Neural cell (in vitro differentiated cells): Measurements from ENCODE around the gene ERGIC3. TPM values are rescaled to one million over a fixed set of nuclear protein-coding genes. Genes with fewer than 3 reads are reported as not detected.

Source experiments
- H2AFZ ChIP-seq: fragments of 200-600, 300-800 bp; sonication (generic), shearing (Covaris generic); 2 replicates; pipeline ENCODE4 v1.6.0; 2014; ENCODE audit warnings: low read depth, mild to moderate bottlenecking, antibody characterized with exemption, low read length, moderate library complexity
- H3F3A ChIP-seq: fragments of 200-600 bp; shearing (Covaris generic); 2 replicates; pipeline ENCODE4 v1.6.1; 2016; ENCODE audit warnings: mild to moderate bottlenecking, moderate library complexity, mixed read lengths, antibody characterized with exemption, low read length; ENCODE audit not compliant: insufficient read depth, poor library complexity, severe bottlenecking
- H3K27ac ChIP-seq: fragments of 200-600, 300-800 bp; sonication (generic), shearing (Covaris generic); 2 replicates; pipeline ENCODE4 v1.5.1; 2014; ENCODE audit warnings: mild to moderate bottlenecking, low read length, moderate library complexity
- H3K27me3 ChIP-seq: fragments of 300-800, 200-600 bp; sonication (generic), shearing (Covaris generic); 2 replicates; pipeline ENCODE4 v1.6.0; 2014; ENCODE audit warnings: mild to moderate bottlenecking, low read depth, low read length, moderate library complexity; ENCODE audit not compliant: insufficient read depth
- H3K36me3 ChIP-seq: fragments of 300-800, 200-600 bp; sonication (generic), shearing (Covaris generic); 2 replicates; pipeline ENCODE4 v1.5.1; 2014; ENCODE audit warnings: mild to moderate bottlenecking, antibody characterized with exemption, low read length, moderate library complexity; ENCODE audit not compliant: insufficient read depth
- H3K4me2 ChIP-seq: fragments of 300-800, 200-600 bp; sonication (generic), shearing (Covaris generic); 2 replicates; pipeline ENCODE4 v1.6.0; 2014; ENCODE audit warnings: mild to moderate bottlenecking, low read length
- H3K4me3 ChIP-seq: fragments of 300-800, 200-600 bp; sonication (generic), shearing (Covaris generic); 2 replicates; pipeline ENCODE4 v1.5.1; 2014; ENCODE audit warnings: mild to moderate bottlenecking, low read length, moderate library complexity
- H3K79me2 ChIP-seq: fragments of 200-600 bp; shearing (Covaris generic); replicated peaks from 2 replicates; pipeline ENCODE4 v1.6.0; 2014; ENCODE audit warnings: mild to moderate bottlenecking, low read length, moderate library complexity; ENCODE audit not compliant: insufficient read depth
- H3K9ac ChIP-seq: fragments of 300-800, 200-600 bp; sonication (generic), shearing (Covaris generic); 2 replicates; pipeline ENCODE4 v1.6.1; 2016; ENCODE audit warnings: mild to moderate bottlenecking, low read length, mixed read lengths
- H3K9me2 ChIP-seq: fragments of 200-600 bp; shearing (Covaris generic); 2 replicates; pipeline ENCODE4 v1.6.1; 2016; ENCODE audit warnings: mild to moderate bottlenecking, low read length, mixed read lengths; ENCODE audit not compliant: insufficient read depth
- H3K9me3 ChIP-seq: fragments of 200-600, 300-800 bp; sonication (generic), shearing (Covaris generic); 2 replicates; pipeline ENCODE4 v1.6.1; 2016; ENCODE audit warnings: mild to moderate bottlenecking, mixed run types, low read length, moderate library complexity, mixed read lengths
- H4K20me1 ChIP-seq: fragments of 200-600 bp; shearing (Covaris generic); 2 replicates; pipeline ENCODE4 v1.6.1; 2016; ENCODE audit warnings: mild to moderate bottlenecking, mixed run types; ENCODE audit not compliant: insufficient read depth
- EP300 ChIP-seq: fragments of 450-650 bp; conservative IDR thresholded peaks from 2 replicates; pipeline ENCODE4 v1.6.1; 2014; ENCODE audit warnings: antibody characterized with exemption, mild to moderate bottlenecking, moderate library complexity; ENCODE audit not compliant: poor library complexity, severe bottlenecking
- EZH2 ChIP-seq: fragments of 200-600, 300-800 bp; shearing (Covaris generic), sonication (generic); IDR thresholded peaks from 2 replicates; pipeline ENCODE4 v1.6.1; 2014; ENCODE audit warnings: antibody characterized with exemption, low read length, borderline replicate concordance, mild to moderate bottlenecking; ENCODE audit not compliant: insufficient read depth, poor library complexity, severe bottlenecking
- MXI1 ChIP-seq: fragments of 450-650 bp; conservative IDR thresholded peaks from 2 replicates; pipeline ENCODE4 v1.6.1; 2014; ENCODE audit warnings: antibody characterized with exemption, mild to moderate bottlenecking; ENCODE audit not compliant: poor library complexity, severe bottlenecking
- POLR2AphosphoS5 ChIP-seq: IDR thresholded peaks from 2 replicates; pipeline ENCODE4 v1.6.1; 2012
- RAD21 ChIP-seq: fragments of 450-650 bp; conservative IDR thresholded peaks from 2 replicates; pipeline ENCODE4 v1.6.1; 2014; ENCODE audit warnings: antibody characterized with exemption, mild to moderate bottlenecking, moderate library complexity
- SMC3 ChIP-seq: fragments of 450-650 bp; conservative IDR thresholded peaks from 2 replicates; pipeline ENCODE4 v1.6.1; 2014; ENCODE audit warnings: antibody characterized with exemption, mild to moderate bottlenecking, moderate library complexity; ENCODE audit not compliant: poor library complexity
- TAF1 ChIP-seq: IDR thresholded peaks from 2 replicates; pipeline ENCODE4 v1.6.1; 2012; ENCODE audit warnings: low read depth
- polyA plus RNA-seq: library from polyadenylated mRNA; depleted of rRNA; stranded (reverse); fragments of >200 nt; gene quantifications from 2 replicates; pipeline ENCODE4 v1.2.3, GENCODE V29; 2014
- TF ChIP-seq, protein P1 (sequence below): IDR thresholded peaks from 2 replicates; pipeline ENCODE4 v1.6.1; 2012; ENCODE audit warnings: borderline replicate concordance
- TF ChIP-seq, protein P2 (sequence below): fragments of 450-650 bp; IDR thresholded peaks from 2 replicates; pipeline ENCODE4 v1.5.1; 2014; ENCODE audit warnings: antibody characterized with exemption, mild to moderate bottlenecking, moderate library complexity; ENCODE audit not compliant: poor library complexity, severe bottlenecking

ERGIC3 gene
- polyA plus RNA-seq, 1 donor from 2014 or later = 385 TPM

DNA sequence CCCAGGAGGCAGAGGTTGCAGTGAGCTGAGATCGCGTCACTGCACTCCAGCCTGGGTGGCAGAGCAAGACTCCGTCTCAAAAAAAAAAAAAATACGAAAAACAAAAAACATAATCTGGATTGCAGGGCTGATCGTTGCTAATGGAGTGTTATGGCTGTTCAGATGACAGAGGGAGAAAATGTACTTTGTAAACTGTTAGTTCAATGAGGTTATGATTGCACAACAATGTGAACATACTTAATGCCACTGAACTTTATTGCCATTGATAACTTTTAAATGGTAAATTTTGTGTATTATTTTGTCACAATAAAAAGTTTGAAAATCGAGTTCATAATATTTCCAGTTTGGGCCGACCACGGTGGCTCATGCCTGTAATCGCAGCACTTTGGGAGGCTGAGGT is 22.9 kb upstream of the ERGIC3 start:
- H3K9me2 ChIP-seq = no peaks in the 10 kb centered on the region
- no peak overlapping the region for H3K4me3 ChIP-seq
- no peaks in the 10 kb centered on the region for H3K27me3 ChIP-seq
- H2AFZ ChIP-seq = no peak overlapping the region
- no peaks in the 10 kb centered on the region for H3K79me2 ChIP-seq
- no peaks in the 10 kb centered on the region for H4K20me1 ChIP-seq
- H3K36me3 ChIP-seq = no peaks in the 10 kb centered on the region
- H3F3A ChIP-seq = no peaks in the 10 kb centered on the region
- no peaks in the 10 kb centered on the region for H3K9me3 ChIP-seq
- H3K9ac ChIP-seq = no peak overlapping the region
- no peak overlapping the region for H3K4me2 ChIP-seq
- H3K27ac ChIP-seq = no peak overlapping the region
- TF ChIP-seq TAF1 (no peak), MXI1 (no peak), POLR2AphosphoS5 (no peak), EP300 (no peak), RAD21 (no peak), SMC3 (no peak), EZH2 (no peak)
- TF ChIP-seq, protein P1, sequence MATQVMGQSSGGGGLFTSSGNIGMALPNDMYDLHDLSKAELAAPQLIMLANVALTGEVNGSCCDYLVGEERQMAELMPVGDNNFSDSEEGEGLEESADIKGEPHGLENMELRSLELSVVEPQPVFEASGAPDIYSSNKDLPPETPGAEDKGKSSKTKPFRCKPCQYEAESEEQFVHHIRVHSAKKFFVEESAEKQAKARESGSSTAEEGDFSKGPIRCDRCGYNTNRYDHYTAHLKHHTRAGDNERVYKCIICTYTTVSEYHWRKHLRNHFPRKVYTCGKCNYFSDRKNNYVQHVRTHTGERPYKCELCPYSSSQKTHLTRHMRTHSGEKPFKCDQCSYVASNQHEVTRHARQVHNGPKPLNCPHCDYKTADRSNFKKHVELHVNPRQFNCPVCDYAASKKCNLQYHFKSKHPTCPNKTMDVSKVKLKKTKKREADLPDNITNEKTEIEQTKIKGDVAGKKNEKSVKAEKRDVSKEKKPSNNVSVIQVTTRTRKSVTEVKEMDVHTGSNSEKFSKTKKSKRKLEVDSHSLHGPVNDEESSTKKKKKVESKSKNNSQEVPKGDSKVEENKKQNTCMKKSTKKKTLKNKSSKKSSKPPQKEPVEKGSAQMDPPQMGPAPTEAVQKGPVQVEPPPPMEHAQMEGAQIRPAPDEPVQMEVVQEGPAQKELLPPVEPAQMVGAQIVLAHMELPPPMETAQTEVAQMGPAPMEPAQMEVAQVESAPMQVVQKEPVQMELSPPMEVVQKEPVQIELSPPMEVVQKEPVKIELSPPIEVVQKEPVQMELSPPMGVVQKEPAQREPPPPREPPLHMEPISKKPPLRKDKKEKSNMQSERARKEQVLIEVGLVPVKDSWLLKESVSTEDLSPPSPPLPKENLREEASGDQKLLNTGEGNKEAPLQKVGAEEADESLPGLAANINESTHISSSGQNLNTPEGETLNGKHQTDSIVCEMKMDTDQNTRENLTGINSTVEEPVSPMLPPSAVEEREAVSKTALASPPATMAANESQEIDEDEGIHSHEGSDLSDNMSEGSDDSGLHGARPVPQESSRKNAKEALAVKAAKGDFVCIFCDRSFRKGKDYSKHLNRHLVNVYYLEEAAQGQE = no peak
- TF ChIP-seq, protein P2, sequence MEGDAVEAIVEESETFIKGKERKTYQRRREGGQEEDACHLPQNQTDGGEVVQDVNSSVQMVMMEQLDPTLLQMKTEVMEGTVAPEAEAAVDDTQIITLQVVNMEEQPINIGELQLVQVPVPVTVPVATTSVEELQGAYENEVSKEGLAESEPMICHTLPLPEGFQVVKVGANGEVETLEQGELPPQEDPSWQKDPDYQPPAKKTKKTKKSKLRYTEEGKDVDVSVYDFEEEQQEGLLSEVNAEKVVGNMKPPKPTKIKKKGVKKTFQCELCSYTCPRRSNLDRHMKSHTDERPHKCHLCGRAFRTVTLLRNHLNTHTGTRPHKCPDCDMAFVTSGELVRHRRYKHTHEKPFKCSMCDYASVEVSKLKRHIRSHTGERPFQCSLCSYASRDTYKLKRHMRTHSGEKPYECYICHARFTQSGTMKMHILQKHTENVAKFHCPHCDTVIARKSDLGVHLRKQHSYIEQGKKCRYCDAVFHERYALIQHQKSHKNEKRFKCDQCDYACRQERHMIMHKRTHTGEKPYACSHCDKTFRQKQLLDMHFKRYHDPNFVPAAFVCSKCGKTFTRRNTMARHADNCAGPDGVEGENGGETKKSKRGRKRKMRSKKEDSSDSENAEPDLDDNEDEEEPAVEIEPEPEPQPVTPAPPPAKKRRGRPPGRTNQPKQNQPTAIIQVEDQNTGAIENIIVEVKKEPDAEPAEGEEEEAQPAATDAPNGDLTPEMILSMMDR = no peak

DNA sequence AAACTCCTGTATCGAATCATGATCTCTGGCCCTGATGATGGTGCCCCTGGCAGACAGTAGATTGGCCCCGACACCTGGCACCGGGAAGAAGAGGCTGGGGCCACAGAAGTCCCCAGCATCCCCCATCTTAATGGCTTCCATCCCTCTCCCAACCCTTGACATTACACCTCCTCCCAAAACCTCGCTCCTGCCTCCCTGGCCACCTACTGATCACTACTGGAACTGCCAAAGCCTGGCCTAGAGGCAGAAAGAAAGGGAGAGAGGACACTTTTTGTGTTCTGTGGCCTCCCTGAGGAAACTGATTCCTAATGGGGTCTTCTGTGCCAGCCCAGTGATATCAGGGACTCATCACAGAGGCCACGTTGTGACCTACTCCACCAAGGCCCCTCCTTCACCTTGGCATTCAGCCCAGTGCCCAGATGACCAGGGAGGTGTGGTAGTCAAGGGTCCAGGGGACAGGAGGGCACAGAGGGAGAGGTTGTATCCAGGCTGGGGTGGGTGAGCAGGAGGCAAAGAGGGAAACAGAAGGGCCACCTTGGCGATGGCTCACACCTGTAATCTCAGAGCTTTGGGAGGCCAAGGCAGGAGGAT is 18.5 kb upstream of the ERGIC3 start:
- no peak overlapping the region for H3K27ac ChIP-seq
- no peak overlapping the region for H2AFZ ChIP-seq
- no peaks in the 10 kb centered on the region for H3F3A ChIP-seq

More for the DNA sequence above, 18.5 kb upstream of the ERGIC3 start:
- no peak for TF ChIP-seq EZH2
- TF ChIP-seq SMC3 = no peak
- TF ChIP-seq, protein P2 = no peak
- no peak for TF ChIP-seq TAF1
- TF ChIP-seq POLR2AphosphoS5 = no peak
- TF ChIP-seq EP300 = no peak
- TF ChIP-seq, protein P1 = no peak
- no peak for TF ChIP-seq MXI1
- no peak for TF ChIP-seq RAD21
- no peaks in the 10 kb centered on the region for H4K20me1 ChIP-seq
- H3K9me2 ChIP-seq = no peaks in the 10 kb centered on the region
- no peaks in the 10 kb centered on the region for H3K79me2 ChIP-seq
- H3K36me3 ChIP-seq = no peaks in the 10 kb centered on the region
- H3K4me2 ChIP-seq = no peak overlapping the region
- H3K27me3 ChIP-seq = no peaks in the 10 kb centered on the region
- H3K9me3 ChIP-seq = no peaks in the 10 kb centered on the region
- H3K9ac ChIP-seq = no peak overlapping the region
- no peak overlapping the region for H3K4me3 ChIP-seq
